NCI-H774 (cell line): ENCODE measurements around the gene GPX2.

Experiments
- DNase-seq: peaks from one replicate; lab custom pipeline; 2025; lab: John Stamatoyannopoulos, UW

GPX2 gene

DNA sequence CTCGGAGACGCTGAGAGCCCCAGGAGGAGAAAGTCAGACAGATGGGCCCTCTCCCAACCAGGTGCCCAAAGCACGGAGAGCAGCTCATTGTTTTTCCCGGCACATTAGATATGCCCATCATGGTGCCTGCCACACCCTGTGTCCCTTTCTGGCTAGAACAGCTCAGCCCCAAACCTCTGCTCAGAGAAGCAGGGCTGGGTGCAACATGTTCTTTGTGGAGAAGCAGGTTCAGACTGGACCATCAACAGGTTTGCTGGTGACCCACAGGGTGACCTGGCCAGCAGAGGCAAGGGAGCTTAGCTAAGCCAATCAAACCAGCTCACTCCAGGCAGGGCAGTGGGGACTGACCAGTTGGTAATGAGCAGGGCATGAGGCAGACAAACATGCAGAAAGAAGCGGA, 16.2 kb upstream of the GPX2 start:
- no peak for DNase-seq

DNA sequence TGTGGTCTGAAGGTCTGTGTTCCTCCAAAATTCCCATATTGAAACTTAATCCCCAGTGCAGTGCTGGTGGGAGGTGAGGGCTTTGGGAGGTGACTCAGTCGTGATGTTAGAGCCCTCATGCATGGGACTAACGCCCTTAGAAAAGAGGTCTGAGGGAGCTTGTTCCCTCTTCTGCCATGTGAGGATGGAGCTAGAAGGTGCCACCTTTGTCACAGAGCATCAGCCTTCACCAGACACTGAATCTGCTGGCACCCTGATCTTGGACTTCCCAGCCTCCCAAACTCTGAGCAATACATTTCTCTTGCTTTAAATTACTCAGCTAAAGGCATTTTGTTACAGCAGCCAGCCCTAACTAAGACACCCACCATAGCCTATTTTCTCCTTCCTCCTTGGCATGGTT, 15.7 kb upstream of the GPX2 start:
- no peak for DNase-seq

DNA sequence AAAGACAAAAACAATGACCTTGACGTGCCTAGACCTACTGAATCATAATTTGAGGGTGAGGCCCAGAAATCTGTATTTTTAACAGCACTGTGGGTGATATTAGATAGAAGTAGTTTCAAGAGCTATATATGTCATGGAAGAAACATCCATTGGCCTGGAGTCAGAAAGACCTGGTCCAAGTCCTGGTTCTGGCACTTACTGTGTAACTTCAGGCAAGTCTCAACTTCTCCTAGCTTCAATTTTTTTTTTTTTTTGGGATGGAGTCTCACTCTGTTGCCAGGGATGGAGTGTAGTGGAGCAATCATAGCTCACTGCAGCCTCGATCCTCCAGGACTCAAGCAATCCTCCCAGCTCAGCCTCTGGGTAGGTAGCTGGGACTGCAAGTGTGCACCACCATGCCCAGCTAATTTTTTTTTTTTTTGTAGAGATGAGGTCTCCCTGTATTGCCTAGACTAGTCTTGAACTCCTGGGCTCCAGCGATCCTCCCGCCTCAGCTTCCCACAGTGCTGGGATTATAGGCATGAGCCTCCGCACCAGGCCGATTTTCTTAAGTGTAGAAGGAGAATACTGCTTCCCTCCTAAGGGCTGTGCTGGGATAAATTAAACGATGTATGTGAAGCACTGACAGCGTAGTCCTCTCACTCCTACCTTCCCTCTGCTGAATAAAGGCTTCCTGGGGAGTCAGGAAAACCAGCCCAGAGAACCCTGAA, 14.3 kb upstream of the GPX2 start:
- DNase-seq, result no peak

DNA sequence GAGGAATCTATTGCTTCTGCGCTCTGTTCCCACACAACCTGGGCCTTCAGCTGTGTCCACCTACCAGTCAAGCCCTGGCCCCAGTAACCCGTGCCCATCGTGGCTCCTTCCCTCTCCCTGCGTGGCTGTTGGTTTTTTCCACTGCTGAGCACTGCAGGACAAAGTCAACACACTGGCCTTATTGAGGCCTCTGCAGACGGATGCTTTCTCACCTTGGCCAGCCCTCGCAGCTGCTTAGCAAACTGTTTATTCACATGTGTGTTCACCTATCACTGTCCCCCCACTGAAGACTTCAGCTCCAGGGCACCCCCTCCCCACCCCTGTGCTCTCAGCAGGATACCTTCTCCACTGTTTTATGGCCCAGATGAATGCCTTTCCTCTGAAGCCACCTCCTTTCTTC, 12.8 kb upstream of the GPX2 start:
- no peak for DNase-seq

DNA sequence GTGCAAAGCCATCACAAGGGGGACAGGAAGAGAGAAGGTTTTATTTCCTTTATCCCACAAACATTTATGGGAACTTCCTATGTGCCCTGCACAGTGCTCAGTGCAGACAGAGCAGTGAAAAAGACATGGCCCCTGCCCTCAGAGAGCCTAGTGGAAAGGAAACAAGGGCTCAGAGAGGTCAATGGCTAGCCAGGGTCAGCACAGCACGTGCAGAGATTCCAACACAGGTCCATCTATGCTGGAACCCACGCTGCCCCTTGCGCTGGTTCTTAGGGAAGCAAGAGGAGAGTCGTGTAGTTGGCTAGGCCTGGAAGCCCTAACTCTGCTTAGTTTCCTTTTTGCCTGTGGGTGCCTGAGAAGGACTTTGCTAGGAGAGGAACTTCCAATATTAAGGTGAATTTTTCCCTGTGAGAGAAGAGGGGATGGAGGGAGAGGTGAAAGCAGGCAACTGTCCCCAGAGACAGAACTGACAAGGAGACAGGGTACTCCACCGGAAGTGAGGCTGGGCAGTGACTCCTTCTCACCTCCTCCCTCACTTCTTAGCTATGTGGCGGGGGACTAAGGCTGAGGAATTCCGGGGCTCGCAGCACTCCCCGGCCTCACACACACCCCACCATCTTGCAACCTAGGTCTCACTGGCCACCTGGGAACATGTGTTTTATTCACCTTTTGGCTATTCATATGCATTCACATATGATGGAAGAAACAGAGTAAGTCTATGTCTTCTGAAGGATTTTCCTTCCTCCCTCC, 12.1 kb upstream of the GPX2 start:
- no peak for DNase-seq

DNA sequence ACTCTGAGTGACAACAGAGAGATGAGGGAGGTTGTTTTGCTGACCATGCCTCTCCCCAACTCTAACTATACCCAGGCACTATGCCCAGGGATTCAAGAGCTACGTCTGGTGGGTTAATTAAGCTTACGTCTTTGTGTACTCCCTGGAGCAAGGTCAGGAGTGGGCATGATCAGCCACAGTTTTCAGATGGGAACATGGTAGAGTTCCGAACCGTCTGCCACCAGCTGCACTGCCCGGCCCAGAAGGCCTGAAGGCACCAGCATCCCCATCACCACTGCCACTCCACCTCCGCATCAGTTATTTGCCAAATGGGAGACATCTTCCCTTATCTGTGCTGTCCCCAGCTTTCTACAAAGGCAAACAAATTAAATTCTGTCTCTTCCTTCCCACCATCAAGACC, 11.1 kb upstream of the GPX2 start:
- no peak for DNase-seq

DNA sequence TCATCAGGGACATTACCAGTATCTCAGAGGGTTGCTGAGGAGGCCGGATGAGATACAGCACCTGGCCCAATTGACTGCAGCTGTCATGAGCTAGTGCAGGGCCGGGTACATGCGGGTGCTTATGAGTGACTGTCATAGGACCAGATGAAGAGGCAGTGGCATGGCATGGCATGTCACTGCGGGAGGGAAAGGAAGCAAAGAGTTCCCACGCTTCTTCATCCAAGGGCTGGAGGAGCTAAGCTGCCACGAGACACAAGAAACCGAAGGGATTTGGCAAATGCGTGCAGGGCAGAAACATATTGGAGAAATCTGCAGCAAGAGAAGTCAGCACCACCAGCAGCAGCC, 10.7 kb upstream of the GPX2 start:
- no peak for DNase-seq

DNA sequence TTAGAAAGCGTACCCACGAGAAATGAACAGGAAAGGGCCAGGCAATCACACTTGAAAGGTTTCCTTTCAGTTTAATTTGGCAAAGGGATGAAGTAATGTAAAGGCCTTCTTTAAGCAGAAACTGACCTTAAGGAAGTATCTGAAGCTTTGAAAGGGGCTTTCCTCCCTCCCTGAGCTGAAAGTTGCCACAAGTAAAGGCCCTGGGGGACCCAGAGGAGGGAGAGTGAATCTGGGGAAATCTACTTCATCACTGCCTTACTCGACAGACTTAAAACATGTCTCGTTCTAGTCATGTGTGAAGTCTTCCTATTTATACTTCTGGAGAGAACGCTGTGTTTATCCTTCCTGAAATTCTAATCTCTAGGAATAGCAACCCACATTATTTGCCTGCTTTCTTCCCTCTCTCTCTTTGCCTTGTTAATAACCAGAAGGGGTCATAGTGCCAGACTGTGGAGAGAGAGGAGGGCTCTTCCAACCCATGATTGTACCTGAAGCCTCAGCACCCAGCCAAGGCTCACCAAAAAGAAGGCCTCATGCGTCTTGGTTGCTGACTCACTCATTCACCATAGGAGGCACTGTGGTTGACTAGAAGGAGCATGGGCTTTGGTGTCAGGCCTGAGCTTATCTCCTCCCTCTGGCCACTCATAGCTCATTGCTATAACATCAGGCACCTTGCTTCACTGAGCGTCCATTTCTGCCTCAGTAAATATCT, 10.2 kb upstream of the GPX2 start:
- no peak for DNase-seq

DNA sequence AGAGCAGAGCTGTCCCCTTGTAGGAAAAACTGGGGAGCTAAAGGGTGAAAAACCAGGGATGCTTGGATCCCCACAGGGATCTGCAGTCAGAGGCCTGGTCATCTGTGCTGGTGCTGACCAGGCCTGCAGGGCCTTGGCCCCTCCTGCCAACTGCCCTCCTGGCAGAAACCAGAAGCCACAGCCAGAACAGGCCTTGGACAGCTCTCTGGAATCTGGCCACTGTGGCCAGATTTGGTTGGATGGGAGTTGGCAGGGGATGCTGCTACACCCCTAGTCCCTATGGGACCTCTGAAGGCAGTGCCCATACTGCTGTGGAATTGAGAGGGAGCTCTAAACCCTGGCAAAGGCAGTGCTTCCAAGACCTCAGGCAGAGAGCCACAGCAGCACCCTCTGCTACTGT, 9.2 kb upstream of the GPX2 start:
- no peak for DNase-seq

DNA sequence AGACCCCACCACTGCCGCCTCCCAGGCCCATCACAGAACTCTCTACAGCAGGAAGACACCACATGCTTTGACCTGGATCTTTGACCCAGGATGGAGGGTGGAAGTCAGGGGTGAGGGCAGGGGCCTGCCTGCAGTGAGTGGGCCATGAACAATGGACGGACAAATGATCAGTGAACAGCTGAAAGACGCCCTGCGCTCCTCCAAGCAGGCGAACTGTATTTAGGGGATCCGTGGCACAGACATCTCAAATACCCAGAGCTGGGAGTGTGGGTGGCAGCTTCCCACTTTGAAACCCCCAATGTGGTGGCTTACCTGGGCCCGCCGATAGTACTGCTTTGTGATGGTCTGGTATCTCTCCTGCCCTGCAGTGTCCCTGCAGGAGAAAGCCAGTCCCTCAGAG, 8.7 kb upstream of the GPX2 start:
- DNase-seq, result no peak

DNA sequence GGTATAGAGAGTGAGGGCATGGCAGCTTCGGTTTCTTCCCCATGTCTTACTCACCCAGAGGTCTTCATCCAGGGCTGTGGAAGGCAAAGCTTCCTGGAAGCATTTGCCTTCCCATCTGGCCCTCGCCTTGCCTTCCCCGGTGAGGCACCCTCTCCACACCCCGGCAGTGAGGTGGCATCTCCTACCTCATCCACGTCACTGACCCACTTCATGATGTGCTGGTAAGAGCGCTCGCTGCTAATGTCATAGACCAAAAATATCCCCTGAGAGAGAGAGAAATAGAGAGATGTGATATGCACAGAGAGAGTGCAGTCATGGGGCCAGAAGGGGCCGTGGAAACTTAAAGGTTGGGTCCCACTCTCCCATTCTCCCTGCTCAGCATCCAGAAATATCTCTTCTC, 8.3 kb upstream of the GPX2 start:
- DNase-seq, result no peak

DNA sequence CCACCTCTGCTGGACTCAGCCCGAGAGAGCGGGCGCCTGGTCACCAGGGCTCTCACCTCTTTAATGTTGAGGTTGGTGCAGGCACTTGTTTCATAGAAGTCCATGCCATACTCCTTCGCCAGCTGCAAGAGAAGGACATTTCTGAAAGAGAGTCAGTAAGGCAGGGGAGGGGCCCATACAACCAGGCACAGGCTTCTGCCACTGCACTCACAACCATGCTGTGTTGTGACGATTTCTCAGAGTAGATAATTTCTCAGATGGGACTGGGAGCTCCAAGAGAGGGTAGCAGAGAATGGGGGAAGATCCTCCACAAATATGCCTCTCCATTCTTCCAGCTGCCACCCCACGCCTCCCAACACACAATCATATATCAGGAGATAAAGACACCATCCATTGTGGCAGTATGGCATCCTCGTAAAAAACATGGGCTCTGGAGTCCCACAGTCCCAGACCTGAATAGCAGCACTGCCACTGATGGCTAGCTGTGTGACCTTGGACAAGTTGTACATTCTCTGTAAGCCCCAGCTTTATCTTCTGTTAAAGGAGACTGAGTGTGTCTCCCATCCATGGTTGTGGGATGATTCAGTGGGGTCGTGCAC, 6.2 kb upstream of the GPX2 start:
- DNase-seq, result no peak

DNA sequence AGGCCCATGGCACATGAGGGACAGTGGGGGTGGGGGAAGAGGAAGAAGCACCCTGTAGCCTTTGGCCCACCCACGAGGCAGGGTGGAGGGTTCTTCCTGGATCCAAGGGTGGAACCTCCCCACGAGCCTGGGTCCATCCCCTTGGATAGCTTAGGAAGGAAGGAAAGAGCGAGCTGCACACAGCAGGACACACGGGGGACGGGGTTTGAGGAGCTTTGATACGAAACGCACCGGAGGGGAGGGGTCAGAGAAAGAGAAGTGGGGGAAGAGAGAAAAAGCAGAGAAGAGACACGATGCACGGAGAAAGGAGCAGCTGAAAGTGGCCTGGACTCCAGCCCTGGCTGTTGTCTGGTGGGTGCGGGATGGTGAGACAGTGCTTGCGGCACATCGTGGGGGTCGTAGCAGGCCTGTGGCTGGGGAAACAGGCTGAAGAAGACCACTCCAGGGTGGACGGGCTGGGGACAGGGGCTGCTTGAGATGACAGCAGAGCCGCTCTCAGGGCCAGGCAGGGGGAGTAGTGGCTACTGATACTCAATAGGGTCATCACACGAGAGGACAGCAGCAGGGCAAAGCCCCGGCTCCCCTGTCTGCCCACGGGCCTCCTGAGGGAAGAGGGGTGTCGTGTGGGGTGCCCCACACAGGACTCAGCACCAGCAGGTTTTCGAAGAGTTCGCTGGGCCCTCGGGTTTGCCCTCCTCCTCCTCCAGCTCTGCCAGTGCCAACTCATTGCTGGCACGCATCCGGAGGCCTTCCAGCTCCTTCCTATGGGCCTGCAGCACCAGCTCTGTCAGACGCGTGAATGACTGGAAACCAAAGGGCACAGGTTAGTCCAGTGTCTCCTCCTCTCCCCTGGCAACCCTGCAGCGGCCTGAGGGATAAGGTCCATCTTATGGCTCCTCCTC, 5.4 kb upstream of the GPX2 start:
- no peak for DNase-seq

DNA sequence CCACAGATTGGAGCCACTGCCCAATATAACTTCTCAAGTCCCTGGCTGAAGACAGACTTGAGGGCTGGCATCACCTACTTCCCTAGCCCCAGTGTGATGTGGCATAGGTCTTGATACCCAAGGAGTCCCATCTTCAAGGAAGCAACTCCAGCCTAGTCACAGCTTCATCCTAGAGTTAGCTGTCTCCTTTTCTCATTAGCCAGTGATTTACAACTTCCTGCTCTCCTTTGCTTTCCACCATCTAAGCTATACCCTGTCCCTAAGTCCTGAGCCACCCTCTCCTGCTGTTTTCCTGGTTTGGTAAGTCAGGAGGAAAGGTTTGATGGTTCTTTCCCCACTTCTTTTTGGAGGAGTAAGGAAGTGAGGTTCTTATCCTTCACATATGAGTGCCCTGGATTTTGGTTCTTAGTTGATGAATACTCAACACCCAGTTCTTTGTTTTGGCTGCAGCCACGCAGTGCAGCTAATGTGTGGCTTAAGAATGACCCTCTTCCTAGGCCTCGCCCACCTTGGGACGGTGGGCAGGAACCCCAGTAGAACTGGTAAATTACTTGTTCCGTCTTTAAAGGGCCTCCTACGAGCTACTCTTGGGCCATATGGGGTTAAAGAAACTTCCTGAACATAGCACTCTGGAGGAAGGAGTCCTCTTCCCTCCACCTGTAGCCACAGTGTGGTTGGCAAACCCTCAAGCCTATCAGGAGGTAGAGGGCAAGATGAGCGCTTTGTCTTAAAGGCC, 3.9 kb upstream of the GPX2 start:
- no peak for DNase-seq

DNA sequence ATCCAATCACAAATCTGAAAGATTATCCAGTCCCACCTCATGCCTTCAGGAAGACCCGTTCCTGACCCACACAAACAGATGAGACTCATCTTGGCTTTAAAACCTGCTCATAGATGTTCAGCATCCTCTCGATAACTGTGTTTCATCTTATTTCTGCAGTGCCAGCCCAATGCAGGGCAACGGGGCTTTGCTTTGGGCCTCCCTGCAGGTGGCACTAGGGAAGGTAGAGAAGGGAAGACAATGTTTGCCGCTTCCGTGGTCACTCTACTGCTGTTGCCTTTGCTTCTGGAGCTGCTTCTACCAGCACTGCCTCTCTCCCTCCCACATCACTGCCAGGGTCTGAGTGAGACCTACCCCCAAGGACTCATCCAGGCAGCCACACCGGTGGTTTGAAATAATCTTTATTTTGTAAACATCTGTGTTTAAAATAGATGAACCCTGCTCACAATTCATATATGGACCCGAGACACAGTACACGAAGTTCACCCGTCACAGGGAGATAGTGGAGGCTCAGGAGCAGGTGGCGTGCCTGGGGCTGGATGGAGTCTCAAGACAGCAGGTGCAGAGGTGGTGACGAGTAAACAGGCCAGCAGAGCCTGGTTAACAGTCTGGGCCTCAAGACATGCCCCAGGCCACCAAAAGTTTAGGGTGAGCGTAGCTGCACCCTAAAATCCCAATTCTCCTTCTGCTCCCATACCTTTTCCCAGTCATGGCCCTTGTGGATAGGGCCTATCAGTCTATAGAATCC, 3.1 kb upstream of the GPX2 start:
- no peak for DNase-seq

DNA sequence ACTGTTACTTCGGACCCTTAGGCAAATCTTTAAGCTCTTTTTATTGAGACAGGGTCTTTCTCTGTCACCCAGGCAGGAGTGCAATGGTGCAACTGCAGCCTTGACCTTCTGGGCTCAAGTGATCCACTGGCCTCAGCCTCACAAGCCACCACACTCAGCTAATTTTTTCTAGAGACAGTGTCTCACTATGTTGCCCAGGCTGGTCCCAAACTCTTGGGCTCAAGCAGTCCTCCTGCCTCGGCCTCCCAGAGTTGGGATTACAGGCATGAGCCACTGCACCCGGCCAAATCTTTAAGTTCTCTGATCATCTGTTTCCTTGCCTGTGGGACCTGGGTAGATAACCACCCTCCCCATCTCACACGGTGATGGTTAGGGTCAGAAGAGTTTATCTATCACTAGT, 2.3 kb upstream of the GPX2 start:
- DNase-seq, result no peak

DNA sequence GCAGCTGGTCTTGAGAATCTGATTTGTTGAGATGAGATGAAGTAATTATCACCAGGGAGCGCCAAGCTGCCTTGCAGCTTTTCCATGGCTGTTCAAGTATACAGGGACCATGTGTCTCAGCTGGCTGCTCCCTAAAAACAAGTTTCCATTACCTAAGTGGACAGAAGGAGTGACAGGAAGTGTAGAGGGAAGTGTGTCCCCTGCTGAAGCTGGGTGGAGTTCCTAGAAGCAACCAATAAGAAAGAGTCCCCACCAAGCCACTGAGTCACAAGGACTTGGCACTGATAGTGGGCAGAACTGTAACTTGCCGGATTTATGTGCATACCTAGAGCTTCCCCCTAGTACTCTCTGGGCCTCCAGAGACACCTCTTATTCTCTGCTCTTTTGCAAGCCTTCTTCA, 1.5 kb upstream of the GPX2 start:
- DNase-seq, result no peak

DNA sequence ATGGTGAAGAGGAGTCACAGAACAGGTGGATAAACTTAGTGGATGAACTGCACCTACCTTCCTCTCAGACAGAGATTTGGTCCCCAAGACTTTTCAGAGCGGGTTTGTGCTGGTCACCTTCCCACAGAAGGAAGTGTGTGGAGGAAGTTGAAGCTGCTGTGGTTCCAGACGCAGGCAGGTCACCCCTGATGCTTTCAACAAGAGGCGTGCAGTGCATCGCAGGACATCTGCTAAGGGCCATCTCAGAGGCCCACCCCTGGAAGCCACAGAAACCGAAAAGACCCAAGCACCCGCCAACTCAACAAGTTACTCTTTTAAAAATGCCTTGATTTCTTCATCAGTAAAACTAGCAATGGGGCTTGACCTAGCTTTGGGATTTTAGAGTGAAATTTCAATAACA, 1.0 kb upstream of the GPX2 start:
- DNase-seq, result no peak

DNA sequence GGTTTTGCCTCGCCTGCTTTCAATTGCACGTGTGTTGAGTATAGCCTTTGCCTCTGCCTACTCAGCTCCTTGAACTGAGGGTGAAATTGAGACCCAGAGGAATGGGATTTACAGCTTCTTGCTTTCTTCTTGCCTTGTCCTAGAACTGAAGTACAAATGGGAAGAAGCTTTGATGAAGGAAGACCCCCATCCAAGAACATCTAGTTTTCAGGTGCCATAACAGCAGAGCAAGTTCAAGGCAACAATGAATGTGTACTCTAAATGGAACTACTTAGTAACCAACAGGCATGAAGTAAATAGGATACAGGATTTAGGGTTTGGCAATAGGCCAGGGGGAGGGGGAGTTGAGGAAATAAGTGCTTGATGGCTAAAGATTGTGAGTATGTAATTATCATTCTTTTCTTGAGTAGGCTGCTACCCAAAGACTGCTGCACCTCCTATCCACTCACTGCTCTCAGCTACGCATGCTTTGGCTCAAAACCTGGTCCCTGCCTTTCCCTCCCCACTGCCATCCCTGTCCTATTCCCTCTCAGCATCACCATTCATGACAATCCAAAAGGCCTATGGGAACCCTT, 2.1 kb downstream of the GPX2 start:
- DNase-seq, result no peak

DNA sequence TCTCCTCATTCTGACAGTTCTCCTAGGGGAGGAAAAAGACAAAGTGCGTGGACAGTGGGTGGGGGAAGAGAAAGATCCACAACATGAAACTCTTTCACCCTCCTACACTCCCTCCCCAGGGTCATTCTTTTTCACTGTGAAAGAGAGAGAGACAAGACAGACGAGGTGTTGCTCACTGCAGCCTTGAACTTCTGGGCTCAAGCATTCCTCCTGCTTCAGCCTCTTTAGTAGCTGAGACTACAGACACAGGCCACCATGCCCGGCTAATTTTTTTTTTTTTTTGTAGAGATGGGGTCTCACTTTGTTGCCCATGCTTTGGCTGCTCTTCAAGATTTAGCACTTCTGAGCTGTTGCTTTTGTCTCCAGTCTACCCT, 2.7 kb downstream of the GPX2 start:
- DNase-seq, result no peak
